PC-9 (cell line): ENCODE results near the gene SLC25A51. TPM values are rescaled to one million over a fixed set of nuclear protein-coding genes. Genes with fewer than 3 reads are reported as not detected.
A peak's percentile ranks its signal among the peaks of the same experiment; 100 is the strongest.

Experiments
- BruUV-seq: library from RNA; stranded (reverse); fragments of 400-500 nt; replicated peaks from 2 replicates; lab custom pipeline; 2021; lab: Mats Ljungman, UMichigan
- CTCF ChIA-PET: fragments of 300-600 bp; sonication (Branson Sonifier 250); formaldehyde crosslinking; loops from one replicate; lab custom pipeline; 2022; ENCODE audit warnings: antibody characterized with exemption; lab: Charles Lee
- POLR2A ChIA-PET: fragments of 300-600 bp; sonication (Branson Sonifier 250); formaldehyde crosslinking; loops from one replicate; lab custom pipeline; 2022; ENCODE audit warnings: antibody characterized with exemption; ENCODE audit not compliant: unreplicated experiment; lab: Charles Lee
- DNase-seq, 2 experiments: peaks; one replicate each; pipeline versions ENCODE4 v3.0.0 to v3.0.0-alpha.2; 2015 to 2022; ENCODE audit warnings: mixed read lengths in 1 of 2
- H2AFZ ChIP-seq: fragments of 200-600 bp; sonication (generic); 2 replicates; pipeline ENCODE4 v1.8.1; 2017; ENCODE audit warnings: antibody characterized with exemption
- H3F3A ChIP-seq: fragments of 200-600 bp; sonication (generic); 2 replicates; pipeline ENCODE4 v1.8.1; 2017; ENCODE audit warnings: antibody characterized with exemption, mild to moderate bottlenecking, low read depth; ENCODE audit not compliant: insufficient read depth
- H3K27ac ChIP-seq: fragments of 200-600 bp; sonication (generic); 2 replicates; pipeline ENCODE4 v1.6.1; 2016; ENCODE audit warnings: mixed run types
- H3K27me3 ChIP-seq: fragments of 200-600 bp; sonication (generic); 2 replicates; pipeline ENCODE4 v1.6.1; 2016; ENCODE audit warnings: low read depth, mixed run types; ENCODE audit not compliant: insufficient read depth
- H3K36me3 ChIP-seq: fragments of 200-600 bp; sonication (generic); 2 replicates; pipeline ENCODE4 v1.6.1; 2016; ENCODE audit warnings: low read depth, mixed run types
- H3K4me1 ChIP-seq: fragments of 200-600 bp; sonication (generic); replicated peaks from 2 replicates; pipeline ENCODE4 v1.6.1; 2016; ENCODE audit warnings: mixed run types; ENCODE audit not compliant: insufficient read depth
- H3K4me2 ChIP-seq: fragments of 200-600 bp; sonication (generic); 2 replicates; pipeline ENCODE4 v1.6.1; 2017; ENCODE audit warnings: mixed run types
- H3K4me3 ChIP-seq: fragments of 200-600 bp; sonication (generic); 2 replicates; pipeline ENCODE4 v1.6.1; 2016; ENCODE audit warnings: mixed run types
- H3K79me2 ChIP-seq: fragments of 200-600 bp; sonication (generic); 2 replicates; pipeline ENCODE4 v1.6.1; 2017; ENCODE audit warnings: low read depth, mixed run types
- H3K9me2 ChIP-seq: fragments of 200-600 bp; sonication (generic); 2 replicates; pipeline ENCODE4 v1.8.1; 2017; ENCODE audit warnings: mild to moderate bottlenecking; ENCODE audit not compliant: insufficient read depth
- H3K9me3 ChIP-seq: fragments of 200-600 bp; sonication (generic); 2 replicates; pipeline ENCODE4 v1.8.1; 2016; ENCODE audit warnings: low read depth; ENCODE audit not compliant: insufficient read depth
- H4K20me1 ChIP-seq: fragments of 200-600 bp; sonication (generic); 2 replicates; pipeline ENCODE4 v1.8.1; 2017; ENCODE audit not compliant: insufficient read depth
- EZH2 ChIP-seq: fragments of 200-600 bp; sonication (generic); IDR thresholded peaks from 2 replicates; pipeline ENCODE4 v1.8.0; 2017; ENCODE audit warnings: antibody characterized with exemption, low read depth
- intact Hi-C: fragments of 100-400 bp; cut with micrococcal nuclease; formaldehyde crosslinking; loops from one replicate; pipeline ENCODE4 v1.10.0; 2022; ENCODE audit not compliant: unreplicated experiment
- total RNA-seq: library from RNA; stranded (reverse); gene quantifications from 2 replicates; pipeline ENCODE4 v1.2.3, GENCODE V29; 2021
- TF ChIP-seq, protein P1 (sequence below): fragments of 200-600 bp; sonication (generic); conservative IDR thresholded peaks from 2 replicates; pipeline ENCODE4 v1.6.1; 2017; ENCODE audit warnings: mixed run types, antibody characterized with exemption, mild to moderate bottlenecking, moderate library complexity

The SLC25A51 gene
- total RNA-seq, 1 experiment from 2014 or later = 14.9 TPM

DNA sequence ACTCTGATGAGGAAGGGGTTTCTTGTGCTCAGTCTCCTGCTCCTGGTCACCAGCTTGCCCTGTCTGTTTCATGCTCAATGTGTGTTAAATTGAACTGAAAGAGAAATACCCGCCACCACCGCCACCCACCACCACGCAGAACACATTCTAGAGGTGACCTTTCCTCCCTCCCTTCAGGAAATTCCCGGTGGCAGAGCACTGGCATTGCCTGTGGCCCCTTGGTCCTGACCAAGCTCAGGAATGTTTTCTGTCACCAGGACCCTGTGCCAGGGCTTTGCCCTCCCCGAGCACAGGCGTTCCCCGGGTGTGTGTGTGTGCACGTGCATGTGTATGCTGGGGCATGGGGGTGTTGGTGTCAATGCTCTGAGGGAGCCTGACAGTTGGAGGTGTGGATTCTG, 10.2 kb upstream of the SLC25A51 start:
- CTCF ChIA-PET = interaction anchor here (0.6 to 1.2 kb wide), 6 partner anchors 11 to 479 kb away, joined by 3 to 17 read pairs (median 3); partner anchors contain the start of gene ALDH1B1
- no peak overlapping the region for H3K27ac ChIP-seq
- peaks cover 9% of the 10 kb centered on the region for H3K4me1 ChIP-seq
- H3K4me2 ChIP-seq = no peak overlapping the region
- no peaks in the 10 kb centered on the region for H4K20me1 ChIP-seq
- no peaks in the 10 kb centered on the region for H3K36me3 ChIP-seq
- no peak for TF ChIP-seq EZH2
- TF ChIP-seq, protein P1, sequence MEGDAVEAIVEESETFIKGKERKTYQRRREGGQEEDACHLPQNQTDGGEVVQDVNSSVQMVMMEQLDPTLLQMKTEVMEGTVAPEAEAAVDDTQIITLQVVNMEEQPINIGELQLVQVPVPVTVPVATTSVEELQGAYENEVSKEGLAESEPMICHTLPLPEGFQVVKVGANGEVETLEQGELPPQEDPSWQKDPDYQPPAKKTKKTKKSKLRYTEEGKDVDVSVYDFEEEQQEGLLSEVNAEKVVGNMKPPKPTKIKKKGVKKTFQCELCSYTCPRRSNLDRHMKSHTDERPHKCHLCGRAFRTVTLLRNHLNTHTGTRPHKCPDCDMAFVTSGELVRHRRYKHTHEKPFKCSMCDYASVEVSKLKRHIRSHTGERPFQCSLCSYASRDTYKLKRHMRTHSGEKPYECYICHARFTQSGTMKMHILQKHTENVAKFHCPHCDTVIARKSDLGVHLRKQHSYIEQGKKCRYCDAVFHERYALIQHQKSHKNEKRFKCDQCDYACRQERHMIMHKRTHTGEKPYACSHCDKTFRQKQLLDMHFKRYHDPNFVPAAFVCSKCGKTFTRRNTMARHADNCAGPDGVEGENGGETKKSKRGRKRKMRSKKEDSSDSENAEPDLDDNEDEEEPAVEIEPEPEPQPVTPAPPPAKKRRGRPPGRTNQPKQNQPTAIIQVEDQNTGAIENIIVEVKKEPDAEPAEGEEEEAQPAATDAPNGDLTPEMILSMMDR = no peak
- H3K27me3 ChIP-seq = no peaks in the 10 kb centered on the region
- H3K4me3 ChIP-seq = no peak overlapping the region
- H3K79me2 ChIP-seq = no peaks in the 10 kb centered on the region
- no TSS peak for BruUV-seq
- POLR2A ChIA-PET = no interaction called here
- no peaks in the 10 kb centered on the region for H3K9me3 ChIP-seq
- DNase-seq = no peak
- H3K9me2 ChIP-seq = no peaks in the 10 kb centered on the region
- H2AFZ ChIP-seq = no peak overlapping the region
- H3F3A ChIP-seq = peaks cover 24% of the 10 kb centered on the region; the same call in 1 of the 2 replicates
- intact Hi-C loops = loop anchor here (2.0 to 5.0 kb wide), 3 partner anchors 38 to 253 kb away; no protein-coding TSS in a partner anchor

GRCh38 chr9:37913480-37914153, 9.7 kb upstream of the SLC25A51 start:
- no peaks in the 10 kb centered on the region for H3K79me2 ChIP-seq
- no peaks in the 10 kb centered on the region for H3K36me3 ChIP-seq
- H3K9me2 ChIP-seq = no peaks in the 10 kb centered on the region
- H3K4me3 ChIP-seq = no peak overlapping the region
- no peak overlapping the region for H3K27ac ChIP-seq
- CTCF ChIA-PET = interaction anchor here (0.6 to 1.2 kb wide), 7 partner anchors 10 to 479 kb away, joined by 3 to 17 read pairs (median 3); partner anchors contain the start of gene ALDH1B1
- peak; percentile 50 to 77 for DNase-seq
- H3K4me2 ChIP-seq = no peak overlapping the region
- POLR2A ChIA-PET = no interaction called here
- no peaks in the 10 kb centered on the region for H3K9me3 ChIP-seq
- no TSS peak for BruUV-seq
- H3F3A ChIP-seq = peaks cover 24% of the 10 kb centered on the region; the same call in 1 of the 2 replicates
- H4K20me1 ChIP-seq = no peaks in the 10 kb centered on the region
- TF ChIP-seq EZH2 = no peak
- TF ChIP-seq, protein P1 = peak; percentile 90
- H2AFZ ChIP-seq = no peak overlapping the region
- peaks cover 13% of the 10 kb centered on the region for H3K4me1 ChIP-seq
- intact Hi-C loops = loop anchor here (1.0 to 5.0 kb wide), 9 partner anchors 39 to 450 kb away; no protein-coding TSS in a partner anchor
- H3K27me3 ChIP-seq = no peaks in the 10 kb centered on the region

GRCh38 chr9:37911271-37911681, 7.3 kb upstream of the SLC25A51 start:
- Histone ChIP-seq H3K27ac (no peak overlapping the region), H3K9me2 (no peaks in the 10 kb centered on the region), H3K9me3 (no peaks in the 10 kb centered on the region), H3K4me2 (no peak overlapping the region), H3K79me2 (no peaks in the 10 kb centered on the region), H3K4me1 (peaks cover 19% of the 10 kb centered on the region), H3F3A (peaks cover 23% of the 10 kb centered on the region; the same call in 1 of the 2 replicates), H3K27me3 (no peaks in the 10 kb centered on the region), H3K4me3 (no peak overlapping the region), H2AFZ (no peak overlapping the region), H4K20me1 (no peaks in the 10 kb centered on the region), H3K36me3 (no peaks in the 10 kb centered on the region)
- POLR2A ChIA-PET = no interaction called here
- intact Hi-C loops = loop anchor here (5.0 kb wide), 2 partner anchors 41 to 256 kb away; no protein-coding TSS in a partner anchor
- CTCF ChIA-PET = interaction anchor here (0.7 kb wide), 1 partner anchor 353 kb away, joined by 6 read pairs; no protein-coding TSS in a partner anchor
- BruUV-seq = no TSS peak
- DNase-seq = no peak
- TF ChIP-seq, protein P1 = no peak
- no peak for TF ChIP-seq EZH2
